Mesenchymal stem cell (in vitro differentiated cells and primary cell): ENCODE measurements around the gene SRSF12.

Experiments
- DNase-seq: peaks from one replicate; pipeline ENCODE4 v3.0.0-alpha.2; 2013
- H2AFZ ChIP-seq: one replicate; pipeline ENCODE4 v1.6.1; 2013; ENCODE audit warnings: low read depth, mild to moderate bottlenecking, control low read depth, inconsistent platforms, low read length, moderate library complexity
- H2AK5ac ChIP-seq: 2 replicates; pipeline ENCODE4 v1.6.1; 2013; ENCODE audit warnings: low read length, moderate library complexity, mild to moderate bottlenecking, inconsistent platforms; ENCODE audit not compliant: severe bottlenecking
- H2BK120ac ChIP-seq: one replicate; pipeline ENCODE4 v1.6.1; 2013; ENCODE audit warnings: low read depth, mild to moderate bottlenecking, inconsistent platforms, low read length, moderate library complexity
- H2BK12ac ChIP-seq, 2 experiments: one replicate each; pipeline ENCODE4 v1.6.1; 2013; ENCODE audit warnings: inconsistent platforms in 2 of 2, low read length in 2 of 2, mild to moderate bottlenecking in 2 of 2, moderate library complexity in 2 of 2, control low read depth in 1 of 2
- H2BK15ac ChIP-seq: one replicate; pipeline ENCODE4 v1.6.1; 2013; ENCODE audit warnings: mild to moderate bottlenecking, low read depth, inconsistent platforms; ENCODE audit not compliant: poor library complexity, severe bottlenecking
- H2BK5ac ChIP-seq: 2 replicates; pipeline ENCODE4 v1.6.1; 2013; ENCODE audit warnings: low read depth, mild to moderate bottlenecking, low read length, control low read depth, inconsistent platforms; ENCODE audit not compliant: poor library complexity, severe bottlenecking
- H3K14ac ChIP-seq, 2 experiments: one replicate each; pipeline ENCODE4 v1.6.1; 2013; ENCODE audit warnings: inconsistent platforms in 2 of 2, low read length in 2 of 2, control low read depth in 1 of 2, mild to moderate bottlenecking in 1 of 2, moderate library complexity in 1 of 2
- H3K18ac ChIP-seq, 2 experiments: one replicate each; pipeline ENCODE4 v1.6.1; 2013; ENCODE audit warnings: inconsistent platforms in 2 of 2, low read length in 2 of 2, control low read depth in 1 of 2, low read depth in 1 of 2, mild to moderate bottlenecking in 1 of 2
- H3K23ac ChIP-seq, 2 experiments: one replicate each; pipeline ENCODE4 v1.6.1; 2013; ENCODE audit warnings: inconsistent platforms in 2 of 2, low read length in 2 of 2, mild to moderate bottlenecking in 2 of 2, moderate library complexity in 2 of 2, control low read depth in 1 of 2
- H3K27ac ChIP-seq: 2 replicates; pipeline ENCODE4 v1.5.1; 2013; ENCODE audit warnings: mild to moderate bottlenecking, moderate library complexity, low read length, control low read depth, inconsistent platforms; ENCODE audit not compliant: poor library complexity, severe bottlenecking
- H3K27me3 ChIP-seq, 2 experiments: 2 replicates each; pipeline versions ENCODE4 v1.6.1 to v1.7.0; 2013; ENCODE audit warnings: low read length in 2 of 2, mild to moderate bottlenecking in 2 of 2, moderate library complexity in 2 of 2, control low read depth in 1 of 2, inconsistent platforms in 1 of 2; ENCODE audit not compliant: control insufficient read depth in 1 of 2, insufficient read depth in 1 of 2
- H3K36me3 ChIP-seq, 2 experiments: 2 replicates each; pipeline versions ENCODE4 v1.6.1 to v1.7.0; 2013; ENCODE audit warnings: low read length in 2 of 2, control low read depth in 1 of 2, inconsistent platforms in 1 of 2, low read depth in 1 of 2, mild to moderate bottlenecking in 1 of 2; ENCODE audit not compliant: insufficient read depth in 2 of 2, control insufficient read depth in 1 of 2
- H3K4ac ChIP-seq, 2 experiments: one replicate each; pipeline ENCODE4 v1.6.1; 2013; ENCODE audit warnings: inconsistent platforms in 2 of 2, low read length in 2 of 2, mild to moderate bottlenecking in 2 of 2, moderate library complexity in 2 of 2, control low read depth in 1 of 2, low read depth in 1 of 2
- H3K4me1 ChIP-seq: 2 replicates; pipeline ENCODE4 v1.6.1; 2013; ENCODE audit warnings: low read depth, low read length, control low read depth; ENCODE audit not compliant: control insufficient read depth, insufficient read depth
- H3K4me2 ChIP-seq: 2 replicates; pipeline ENCODE4 v1.6.1; 2013; ENCODE audit warnings: low read length, mild to moderate bottlenecking, inconsistent platforms; ENCODE audit not compliant: poor library complexity, severe bottlenecking
- H3K4me3 ChIP-seq, 2 experiments: 2 replicates each; pipeline versions ENCODE4 v1.5.1 to v1.7.0; 2013; ENCODE audit warnings: low read length in 2 of 2, mild to moderate bottlenecking in 2 of 2, control low read depth in 1 of 2, low read depth in 1 of 2; ENCODE audit not compliant: insufficient read depth in 1 of 2
- H3K79me1 ChIP-seq: replicated peaks from 2 replicates; pipeline ENCODE4 v1.6.1; 2013; ENCODE audit warnings: mild to moderate bottlenecking, control low read depth, low read length, inconsistent platforms; ENCODE audit not compliant: poor library complexity, severe bottlenecking
- H3K9ac ChIP-seq: 2 replicates; pipeline ENCODE4 v1.7.0; 2013; ENCODE audit warnings: mild to moderate bottlenecking, low read length, moderate library complexity
- H3K9me3 ChIP-seq: 2 replicates; pipeline ENCODE4 v1.7.0; 2013; ENCODE audit warnings: mild to moderate bottlenecking, low read length; ENCODE audit not compliant: control insufficient read depth
- H4K8ac ChIP-seq: one replicate; pipeline ENCODE4 v1.6.1; 2013; ENCODE audit warnings: inconsistent platforms, mild to moderate bottlenecking, low read length, moderate library complexity
- H4K91ac ChIP-seq: one replicate; pipeline ENCODE4 v1.6.1; 2013; ENCODE audit warnings: mild to moderate bottlenecking, low read length, inconsistent platforms
- WGBS: methylation state at CpG from one replicate; pipeline ENCODE4 v1.1.7; 2013; ENCODE audit warnings: mixed read lengths; 5-methylcytosine and 5-hydroxymethylcytosine counted together

The SRSF12 gene

GRCh38 chr6:89146718-89147700 is 29.1 kb upstream of the SRSF12 start:
- no peak overlapping the region for H3K23ac ChIP-seq
- no peak overlapping the region for H3K27ac ChIP-seq
- H2BK15ac ChIP-seq, result peak overlapping the region; percentile 33
- 7% methylated on average over 13 of the region's 26 CpGs for WGBS
- H3K27me3 ChIP-seq, result no peaks in the 10 kb centered on the region
- H3K14ac ChIP-seq, result no peak overlapping the region
- H2BK12ac ChIP-seq, result no peak overlapping the region
- peak overlapping the region; percentile 80 to 84 for H3K4me3 ChIP-seq
- peak overlapping the region; percentile 84 for H2AFZ ChIP-seq
- H3K79me1 ChIP-seq, result peaks cover 17% of the 10 kb centered on the region
- H3K4me1 ChIP-seq, result peaks cover 7% of the 10 kb centered on the region
- no peak overlapping the region for H4K91ac ChIP-seq
- no peaks in the 10 kb centered on the region for H3K9me3 ChIP-seq
- no peak overlapping the region for H4K8ac ChIP-seq
- no peak overlapping the region for H2AK5ac ChIP-seq
- H2BK120ac ChIP-seq, result no peak overlapping the region
- H3K4ac ChIP-seq, result no peak overlapping the region
- no peak overlapping the region for H2BK5ac ChIP-seq
- H3K18ac ChIP-seq, result peak overlapping the region in 1 of 2 experiments; percentile 44
- H3K4me2 ChIP-seq, result peak overlapping the region; percentile 86
- DNase-seq, result peak; percentile 54
- no peaks in the 10 kb centered on the region for H3K36me3 ChIP-seq
- H3K9ac ChIP-seq, result peak overlapping the region; percentile 78

GRCh38 chr6:89145956-89146717 is 28.3 kb upstream of the SRSF12 start, which contains the start of gene PM20D2:
Gene PM20D2 (plus strand): TSS chr6:89146055. CDS start chr6:89146145, 90 bp downstream.
- Histone ChIP-seq H3K4me3 (peak within 1 kb of the TSS; percentile 80 to 84), H2BK12ac (peak within 1 kb of the TSS in 1 of 2 experiments; percentile 21), H2BK120ac (peak within 1 kb of the TSS; percentile 19), H3K14ac (peak within 1 kb of the TSS in 1 of 2 experiments; percentile 83), H3K79me1 (peaks cover 17% of the 10 kb centered on the region), H3K18ac (peak within 1 kb of the TSS; percentile 33 to 91), H2BK5ac (no peak within 1 kb of the TSS), H2AFZ (peak within 1 kb of the TSS; percentile 84), H3K9me3 (no peaks in the 10 kb centered on the region), H2AK5ac (no peak within 1 kb of the TSS), H3K9ac (peak within 1 kb of the TSS; percentile 78), H3K4me1 (peaks cover 7% of the 10 kb centered on the region), H3K27ac (no peak within 1 kb of the TSS), H3K4ac (peak within 1 kb of the TSS in 1 of 2 experiments; percentile 73), H2BK15ac (peak within 1 kb of the TSS; percentile 33), H3K36me3 (no peaks in the 10 kb centered on the region), H3K27me3 (no peaks in the 10 kb centered on the region), H4K8ac (peak within 1 kb of the TSS; percentile 16), H4K91ac (peak within 1 kb of the TSS; percentile 80), H3K23ac (peak within 1 kb of the TSS in 1 of 2 experiments; percentile 79), H3K4me2 (peak within 1 kb of the TSS; percentile 86)
- under 1% methylated on average over 66 of the region's 102 CpGs for WGBS
- DNase-seq, result peak; percentile 51

- DNase-seq, result peak; percentile 49
- peaks cover 11% of the 10 kb centered on the region for H3K4me1 ChIP-seq
- 8% methylated on average over 14 of the region's 17 CpGs for WGBS
Measured at GRCh38 chr6:89145091-89145955, 27.5 kb upstream of the SRSF12 start.

More at GRCh38 chr6:89145091-89145955, 27.5 kb upstream of the SRSF12 start:
- Histone ChIP-seq H3K4me2 (peak overlapping the region; percentile 86), H3K4ac (no peak overlapping the region), H3K27ac (no peak overlapping the region), H3K79me1 (peaks cover 16% of the 10 kb centered on the region), H2BK12ac (no peak overlapping the region), H2BK5ac (no peak overlapping the region), H3K36me3 (no peaks in the 10 kb centered on the region), H3K9ac (peak overlapping the region; percentile 78), H2BK15ac (no peak overlapping the region), H3K18ac (peak overlapping the region in 1 of 2 experiments; percentile 33), H2BK120ac (peak overlapping the region; percentile 19), H4K8ac (no peak overlapping the region), H3K23ac (no peak overlapping the region), H2AFZ (peak overlapping the region; percentile 84), H3K27me3 (no peaks in the 10 kb centered on the region), H3K4me3 (peak overlapping the region; percentile 80 to 84), H3K9me3 (no peaks in the 10 kb centered on the region), H4K91ac (no peak overlapping the region), H3K14ac (no peak overlapping the region), H2AK5ac (no peak overlapping the region)
